CD14-positive monocyte (primary cell): ENCODE data around the gene OXCT1. TPM values are rescaled to one million over a fixed set of nuclear protein-coding genes. Genes with fewer than 3 reads are reported as not detected.

ENCODE experiments used
- DNase-seq, 3 donors: peaks; one replicate each; pipeline ENCODE4 v3.0.0-alpha.2; 2011 to 2022
- H2AFZ ChIP-seq: 2 replicates; pipeline ENCODE4 v1.6.0; 2012; ENCODE audit warnings: mild to moderate bottlenecking, low read depth, low read length, inconsistent platforms; ENCODE audit not compliant: insufficient read depth, poor library complexity, severe bottlenecking
- H3K27ac ChIP-seq, 2 donors: 1 replicate in 1 of 2; 2 replicates in 1 of 2; pipeline ENCODE4 v1.5.1; 2012 to 2013; ENCODE audit warnings: low read length in 2 of 2, control low read depth in 1 of 2, inconsistent platforms in 1 of 2, low read depth in 1 of 2, mild to moderate bottlenecking in 1 of 2
- H3K27me3 ChIP-seq, 2 donors: one replicate each; pipeline versions ENCODE4 v1.6.0 to v1.6.1; 2011 to 2013; ENCODE audit warnings: low read length in 2 of 2; ENCODE audit not compliant: control insufficient read depth in 2 of 2, insufficient read depth in 2 of 2
- H3K36me3 ChIP-seq, 2 donors: replicated peaks in 1 of 2; 1 replicate in 1 of 2; 2 replicates in 1 of 2; pipeline versions ENCODE4 v1.5.1 to v1.6.1; 2012 to 2013; ENCODE audit warnings: low read length in 2 of 2, control low read depth in 1 of 2, inconsistent platforms in 1 of 2, mild to moderate bottlenecking in 1 of 2; ENCODE audit not compliant: insufficient read depth in 2 of 2, control insufficient read depth in 1 of 2
- H3K4me1 ChIP-seq, 2 donors: 1 replicate in 1 of 2; 2 replicates in 1 of 2; pipeline versions ENCODE4 v1.5.1 to v1.6.1; 2012 to 2013; ENCODE audit warnings: low read length in 2 of 2, control low read depth in 1 of 2, inconsistent platforms in 1 of 2, mild to moderate bottlenecking in 1 of 2, moderate library complexity in 1 of 2; ENCODE audit not compliant: insufficient read depth in 2 of 2, control insufficient read depth in 1 of 2
- H3K4me2 ChIP-seq: replicated peaks from 2 replicates; pipeline ENCODE3; 2012; ENCODE audit warnings: low read length, moderate library complexity, mild to moderate bottlenecking; ENCODE audit not compliant: poor library complexity, severe bottlenecking; ENCODE audit errors: extremely low read depth
- H3K4me3 ChIP-seq, 3 experiments: fragments of 200-600 bp in 1 of 3; sonication (generic) in 1 of 3; replicated peaks in 1 of 3; 1 replicate in 2 of 3; 2 replicates in 1 of 3; pipeline ENCODE4 v1.5.1; 2011 to 2013; ENCODE audit warnings: low read length in 3 of 3, mild to moderate bottlenecking in 3 of 3, control low read depth in 2 of 3, low read depth in 2 of 3, inconsistent platforms in 1 of 3, moderate library complexity in 1 of 3
- H3K79me2 ChIP-seq: 2 replicates; pipeline ENCODE4 v1.6.0; 2012; ENCODE audit warnings: mild to moderate bottlenecking, control low read depth, inconsistent platforms, low read length, moderate library complexity; ENCODE audit not compliant: insufficient read depth
- H3K9ac ChIP-seq: 2 replicates; pipeline ENCODE4 v1.6.0; 2017; ENCODE audit warnings: low read length, mild to moderate bottlenecking; ENCODE audit not compliant: insufficient read depth, poor library complexity, severe bottlenecking
- H3K9me3 ChIP-seq, 2 donors: replicated peaks in 1 of 2; 1 replicate in 1 of 2; 2 replicates in 1 of 2; pipeline versions ENCODE4 v1.5.1 to v1.6.1; 2012 to 2013; ENCODE audit warnings: low read length in 2 of 2, control low read depth in 1 of 2; ENCODE audit not compliant: control insufficient read depth in 1 of 2, insufficient read depth in 1 of 2
- H4K20me1 ChIP-seq: 2 replicates; pipeline ENCODE4 v1.6.0; 2012; ENCODE audit warnings: mild to moderate bottlenecking, low read length, control low read depth, moderate library complexity; ENCODE audit not compliant: insufficient read depth
- H3K27ac Mint-ChIP-seq, 7 donors: one replicate each; pipeline ENCODE4 v1.8.0; 2020; ENCODE audit warnings: mild to moderate bottlenecking in 7 of 7, mixed read lengths in 7 of 7, moderate library complexity in 6 of 7, inconsistent platforms in 2 of 7
- H3K27me3 Mint-ChIP-seq, 3 donors: one replicate each; pipeline ENCODE4 v1.8.0; 2021 to 2022; ENCODE audit warnings: low read depth in 3 of 3, mild to moderate bottlenecking in 3 of 3, mixed read lengths in 3 of 3, moderate library complexity in 3 of 3, inconsistent platforms in 1 of 3
- H3K36me3 Mint-ChIP-seq, 2 donors: one replicate each; pipeline ENCODE4 v1.8.0; 2020; ENCODE audit warnings: mixed read lengths in 2 of 2, inconsistent platforms in 1 of 2, mild to moderate bottlenecking in 1 of 2
- H3K4me1 Mint-ChIP-seq: one replicate; pipeline ENCODE4 v1.8.0; 2020; ENCODE audit warnings: mild to moderate bottlenecking, mixed read lengths
- H3K4me3 Mint-ChIP-seq, 2 donors: one replicate each; pipeline ENCODE4 v1.8.0; 2020; ENCODE audit warnings: mild to moderate bottlenecking in 2 of 2, mixed read lengths in 2 of 2, moderate library complexity in 1 of 2
- H3K9me3 Mint-ChIP-seq, 7 donors: one replicate each; pipeline ENCODE4 v1.8.0; 2020 to 2022; ENCODE audit warnings: mixed read lengths in 7 of 7, mild to moderate bottlenecking in 6 of 7, moderate library complexity in 6 of 7, inconsistent platforms in 2 of 7
- WGBS: methylation state at CpG from one replicate; pipeline ENCODE4 v1.1.5; 2013; ENCODE audit warnings: missing lambda C conversion rate; ENCODE audit not compliant: insufficient coverage; 5-methylcytosine and 5-hydroxymethylcytosine counted together
- intact Hi-C, 2 donors: fragments of 100-400 bp; cut with micrococcal nuclease; formaldehyde crosslinking; loops; one replicate each; pipeline versions ENCODE4 v1.15.0 to v1.15.1; 2023
- polyA plus RNA-seq, 3 donors: library from polyadenylated mRNA; depleted of rRNA in 1 of 3; unstranded in 2 of 3; stranded (reverse) in 1 of 3; fragments of 300-500 nt in 2 of 3; fragments of >200 nt in 1 of 3; fragmentation: Illumina TruSeq in 2 of 3; gene quantifications; 1 replicate in 2 of 3; 2 replicates in 1 of 3; pipeline ENCODE4 v1.2.3, GENCODE V29; 2012 to 2021
- TF ChIP-seq, protein P1 (sequence below): fragments of 200-600 bp; IDR thresholded peaks from one replicate; pipeline ENCODE4 v1.8.0; 2022; ENCODE audit warnings: antibody characterized with exemption, mild to moderate bottlenecking

OXCT1 gene
- polyA plus RNA-seq, 3 donors = 1.3 to 3.4 (median 1.9) TPM

DNA sequence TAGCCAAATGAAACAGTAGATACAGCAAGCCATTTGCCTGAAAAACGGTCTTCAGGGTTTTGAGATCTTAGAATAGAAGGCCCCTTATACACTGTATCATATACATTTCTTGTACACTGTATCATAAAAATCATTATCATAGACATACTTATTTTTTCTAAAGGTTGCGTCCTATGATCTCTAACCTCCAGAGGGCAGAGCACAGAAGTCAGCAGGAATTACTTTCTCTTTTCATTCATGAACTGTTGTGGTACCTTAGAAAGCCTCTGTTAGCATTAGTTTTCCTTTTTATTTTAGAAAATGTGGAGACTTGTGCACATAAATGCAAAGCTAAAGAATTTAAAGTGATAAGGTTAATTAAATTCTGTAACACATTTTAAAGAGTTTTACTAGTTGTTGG lies 115.4 kb downstream of the OXCT1 start:
- no peak overlapping the region for H3K4me3 ChIP-seq
- H3K27ac ChIP-seq = no peak overlapping the region
- H2AFZ ChIP-seq = no peak overlapping the region
- no peaks in the 10 kb centered on the region for H3K27me3 ChIP-seq
- no peak for DNase-seq
- H3K79me2 ChIP-seq = no peaks in the 10 kb centered on the region
- no peaks in the 10 kb centered on the region for H3K4me1 ChIP-seq
- H4K20me1 ChIP-seq = no peaks in the 10 kb centered on the region
- no peaks in the 10 kb centered on the region for H3K27me3 Mint-ChIP-seq
- H3K4me3 Mint-ChIP-seq = no peak overlapping the region
- WGBS = no CpG with 5 or more reads among the region's 2 CpGs
- intact Hi-C loops = no loop called here
- H3K4me1 Mint-ChIP-seq = no peaks in the 10 kb centered on the region
- no peaks in the 10 kb centered on the region for H3K9me3 ChIP-seq
- no peaks in the 10 kb centered on the region for H3K9me3 Mint-ChIP-seq
- peaks cover 0 to 14% of the 10 kb centered on the region in 2 donors for H3K36me3 ChIP-seq
- peaks cover 23 to 28% of the 10 kb centered on the region in 2 donors for H3K36me3 Mint-ChIP-seq
- no peak overlapping the region for H3K9ac ChIP-seq
- H3K4me2 ChIP-seq = no peak overlapping the region
- TF ChIP-seq, protein P1, sequence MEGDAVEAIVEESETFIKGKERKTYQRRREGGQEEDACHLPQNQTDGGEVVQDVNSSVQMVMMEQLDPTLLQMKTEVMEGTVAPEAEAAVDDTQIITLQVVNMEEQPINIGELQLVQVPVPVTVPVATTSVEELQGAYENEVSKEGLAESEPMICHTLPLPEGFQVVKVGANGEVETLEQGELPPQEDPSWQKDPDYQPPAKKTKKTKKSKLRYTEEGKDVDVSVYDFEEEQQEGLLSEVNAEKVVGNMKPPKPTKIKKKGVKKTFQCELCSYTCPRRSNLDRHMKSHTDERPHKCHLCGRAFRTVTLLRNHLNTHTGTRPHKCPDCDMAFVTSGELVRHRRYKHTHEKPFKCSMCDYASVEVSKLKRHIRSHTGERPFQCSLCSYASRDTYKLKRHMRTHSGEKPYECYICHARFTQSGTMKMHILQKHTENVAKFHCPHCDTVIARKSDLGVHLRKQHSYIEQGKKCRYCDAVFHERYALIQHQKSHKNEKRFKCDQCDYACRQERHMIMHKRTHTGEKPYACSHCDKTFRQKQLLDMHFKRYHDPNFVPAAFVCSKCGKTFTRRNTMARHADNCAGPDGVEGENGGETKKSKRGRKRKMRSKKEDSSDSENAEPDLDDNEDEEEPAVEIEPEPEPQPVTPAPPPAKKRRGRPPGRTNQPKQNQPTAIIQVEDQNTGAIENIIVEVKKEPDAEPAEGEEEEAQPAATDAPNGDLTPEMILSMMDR = peak; percentile 15
- H3K27ac Mint-ChIP-seq = no peak overlapping the region

DNA sequence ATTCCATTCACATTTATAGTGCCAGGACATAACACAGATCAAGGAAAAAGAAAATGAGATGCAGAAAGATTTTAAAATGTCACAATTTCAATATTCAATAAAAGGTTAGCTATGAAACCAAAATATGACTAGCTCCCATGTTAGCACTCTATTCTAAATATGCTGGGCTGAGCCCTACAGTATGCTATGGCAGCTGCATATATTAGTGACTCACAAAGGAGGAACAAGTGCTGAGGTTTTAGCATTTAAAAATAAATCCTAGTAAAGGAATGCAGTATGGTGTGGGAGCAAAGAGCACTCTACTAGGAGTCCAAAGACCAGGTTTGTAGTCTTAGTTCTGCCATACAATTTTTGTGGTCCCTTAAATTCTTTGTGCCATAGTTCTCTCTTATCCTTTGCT lies 118.4 kb downstream of the OXCT1 start:
- Histone ChIP-seq H3K27me3 (no peaks in the 10 kb centered on the region), H2AFZ (no peak overlapping the region), H3K27ac (no peak overlapping the region), H3K9me3 (no peaks in the 10 kb centered on the region), H3K4me3 (no peak overlapping the region), H3K4me1 (no peaks in the 10 kb centered on the region), H3K79me2 (no peaks in the 10 kb centered on the region), H3K4me2 (no peak overlapping the region), H4K20me1 (no peaks in the 10 kb centered on the region), H3K9ac (no peak overlapping the region), H3K36me3 (peaks cover 0 to 19% of the 10 kb centered on the region in 2 donors)
- intact Hi-C loops = no loop called here
- DNase-seq = no peak
- Mint-ChIP-seq H3K9me3 (no peaks in the 10 kb centered on the region), H3K4me3 (no peak overlapping the region), H3K27me3 (no peaks in the 10 kb centered on the region), H3K27ac (no peak overlapping the region), H3K36me3 (peaks cover 0 to 16% of the 10 kb centered on the region in 2 donors), H3K4me1 (no peaks in the 10 kb centered on the region)
- TF ChIP-seq, protein P1 = no peak
